GM12878 (cell line): ENCODE measurements around the gene NUMB. TPM values are rescaled to one million over a fixed set of nuclear protein-coding genes. Genes with fewer than 3 reads are reported as not detected.

Experiments used
- BACH1 ChIP-seq: fragments of 450-650 bp; IDR thresholded peaks from 2 replicates; pipeline ENCODE4 v1.6.1; 2017; ENCODE audit warnings: mild to moderate bottlenecking, borderline replicate concordance
- BRCA1 ChIP-seq: IDR thresholded peaks from 2 replicates; pipeline ENCODE4 v1.6.1; 2011; ENCODE audit warnings: low read depth, low read length, improper control_type of control experiment
- KAT2A ChIP-seq: conservative IDR thresholded peaks from 2 replicates; pipeline ENCODE4 v1.6.1; 2011; ENCODE audit warnings: low read depth, low read length; ENCODE audit not compliant: control insufficient read depth
- MLLT1 ChIP-seq: fragments of 450-650 bp; IDR thresholded peaks from 2 replicates; pipeline ENCODE4 v1.6.1; 2016; ENCODE audit warnings: mild to moderate bottlenecking
- NFIC ChIP-seq: IDR thresholded peaks from 2 replicates; pipeline ENCODE4 v1.6.1; 2012; ENCODE audit warnings: low read depth, mild to moderate bottlenecking, inconsistent platforms, low read length, moderate library complexity
- NR2C2 ChIP-seq: IDR thresholded peaks from 2 replicates; pipeline ENCODE4 v1.6.1; 2011; ENCODE audit warnings: borderline replicate concordance, low read depth; ENCODE audit not compliant: control insufficient read depth, insufficient read length
- POU2F2 ChIP-seq: IDR thresholded peaks from 3 replicates; pipeline ENCODE4 v1.6.1; 2011; ENCODE audit warnings: low read depth, mild to moderate bottlenecking, low read length, borderline replicate concordance
- RB1 ChIP-seq: fragments of 450-650 bp; formaldehyde crosslinking; IDR thresholded peaks from 2 replicates; pipeline ENCODE4 v1.6.1; 2017; ENCODE audit warnings: mild to moderate bottlenecking, borderline replicate concordance
- RELA ChIP-seq: fragments of 450-650 bp; IDR thresholded peaks from 2 replicates; pipeline ENCODE4 v1.8.0; 2014; ENCODE audit warnings: borderline replicate concordance; ENCODE audit not compliant: partially characterized antibody
- SREBF2 ChIP-seq: IDR thresholded peaks from 2 replicates; pipeline ENCODE4 v1.6.1; 2012; ENCODE audit warnings: mild to moderate bottlenecking, low read length
- TARDBP ChIP-seq: IDR thresholded peaks from 2 replicates; pipeline ENCODE4 v1.6.1; 2016; ENCODE audit warnings: borderline replicate concordance
- ZBED1 ChIP-seq: IDR thresholded peaks from 2 replicates; pipeline ENCODE4 v1.6.1; 2016; ENCODE audit warnings: borderline replicate concordance
- ZNF207 ChIP-seq: fragments of 450-650 bp; IDR thresholded peaks from 2 replicates; pipeline ENCODE4 v1.6.1; 2014; ENCODE audit warnings: antibody characterized with exemption, mild to moderate bottlenecking, borderline replicate concordance
- ZNF217 ChIP-seq: fragments of 450-650 bp; IDR thresholded peaks from 2 replicates; pipeline ENCODE4 v1.6.1; 2017; ENCODE audit warnings: antibody characterized with exemption, mild to moderate bottlenecking
- ZNF24 ChIP-seq: fragments of 450-650 bp; IDR thresholded peaks from 2 replicates; pipeline ENCODE4 v1.6.1; 2017; ENCODE audit warnings: antibody characterized with exemption, mild to moderate bottlenecking
- ZNF687 ChIP-seq: fragments of 450-650 bp; IDR thresholded peaks from 2 replicates; pipeline ENCODE4 v1.6.1; 2017; ENCODE audit warnings: mild to moderate bottlenecking, moderate library complexity
- polyA plus RNA-seq, 11 experiments: library from polyadenylated mRNA; depleted of rRNA in 4 of 11; unstranded in 6 of 11; stranded (reverse) in 5 of 11; fragments of >200 nt; fragmentation: Nextera tagmentation in 4 of 11; fragmentation: Illumina TruSeq in 1 of 11; extraction: Ambion mirVana in 4 of 11; extraction: Trizol in 1 of 11; gene quantifications; 1 replicate in 1 of 11; 2 replicates in 10 of 11; pipeline versions ENCODE4 v1.2.1 to v1.2.3, GENCODE V29; 2011 to 2016; ENCODE audit warnings: inconsistent platforms in 2 of 11, missing spikeins in 2 of 11, low read depth in 1 of 11
- total RNA-seq, 4 experiments: library from RNA; depleted of rRNA in 3 of 4; stranded (reverse); fragments of >200 nt in 3 of 4; fragmentation: Illumina TruSeq in 1 of 4; extraction: Trizol in 1 of 4; gene quantifications; 2 replicates each; pipeline versions ENCODE4 v1.2.1 to v1.2.3, GENCODE V29; 2013 to 2021
- TF ChIP-seq, protein P1 (sequence below): IDR thresholded peaks from 2 replicates; pipeline ENCODE4 v1.6.1; 2012; ENCODE audit warnings: low read depth, low read length, improper control_type of control experiment
- TF ChIP-seq, protein P2 (sequence below): fragments of 450-650 bp; formaldehyde crosslinking; IDR thresholded peaks from 2 replicates; pipeline ENCODE4 v1.4.0; 2022; ENCODE audit warnings: mild to moderate bottlenecking, moderate library complexity
- TF ChIP-seq, protein P3 (sequence below): IDR thresholded peaks from 2 replicates; pipeline ENCODE4 v1.6.1; 2011; ENCODE audit warnings: low read depth, low read length, improper control_type of control experiment, borderline replicate concordance

Gene NUMB
- total and polyA plus RNA-seq, 10 of the 15 experiments (the other 5 are each of a cell fraction or from before 2014, with no cell fraction given), result 22.0 to 147 (median 48.9) TPM

GRCh38 chr14:73491256-73492042 lies 33.1 kb upstream of the NUMB start (continued):
- TF ChIP-seq, protein P1, sequence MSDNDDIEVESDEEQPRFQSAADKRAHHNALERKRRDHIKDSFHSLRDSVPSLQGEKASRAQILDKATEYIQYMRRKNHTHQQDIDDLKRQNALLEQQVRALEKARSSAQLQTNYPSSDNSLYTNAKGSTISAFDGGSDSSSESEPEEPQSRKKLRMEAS, result no peak
- TF ChIP-seq, protein P2, sequence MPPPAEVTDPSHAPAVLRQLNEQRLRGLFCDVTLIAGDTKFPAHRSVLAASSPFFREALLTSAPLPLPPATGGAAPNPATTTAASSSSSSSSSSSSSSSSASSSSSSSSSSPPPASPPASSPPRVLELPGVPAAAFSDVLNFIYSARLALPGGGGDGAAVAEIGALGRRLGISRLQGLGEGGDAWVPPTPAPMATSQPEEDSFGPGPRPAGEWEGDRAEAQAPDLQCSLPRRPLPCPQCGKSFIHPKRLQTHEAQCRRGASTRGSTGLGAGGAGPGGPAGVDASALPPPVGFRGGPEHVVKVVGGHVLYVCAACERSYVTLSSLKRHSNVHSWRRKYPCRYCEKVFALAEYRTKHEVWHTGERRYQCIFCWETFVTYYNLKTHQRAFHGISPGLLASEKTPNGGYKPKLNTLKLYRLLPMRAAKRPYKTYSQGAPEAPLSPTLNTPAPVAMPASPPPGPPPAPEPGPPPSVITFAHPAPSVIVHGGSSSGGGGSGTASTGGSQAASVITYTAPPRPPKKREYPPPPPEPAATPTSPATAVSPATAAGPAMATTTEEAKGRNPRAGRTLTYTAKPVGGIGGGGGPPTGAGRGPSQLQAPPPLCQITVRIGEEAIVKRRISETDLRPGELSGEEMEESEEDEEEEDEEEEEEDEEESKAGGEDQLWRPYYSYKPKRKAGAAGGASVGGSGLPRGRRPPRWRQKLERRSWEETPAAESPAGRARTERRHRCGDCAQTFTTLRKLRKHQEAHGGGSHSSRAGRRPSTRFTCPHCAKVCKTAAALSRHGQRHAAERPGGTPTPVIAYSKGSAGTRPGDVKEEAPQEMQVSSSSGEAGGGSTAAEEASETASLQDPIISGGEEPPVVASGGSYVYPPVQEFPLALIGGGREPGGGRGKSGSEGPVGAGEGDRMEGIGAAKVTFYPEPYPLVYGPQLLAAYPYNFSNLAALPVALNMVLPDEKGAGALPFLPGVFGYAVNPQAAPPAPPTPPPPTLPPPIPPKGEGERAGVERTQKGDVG (CRISPR knock-in tag), result no peak
- no peak; the same call in 1 of the 2 replicates for TF ChIP-seq ZNF207
- TF ChIP-seq BRCA1, result no peak
- TF ChIP-seq SREBF2, result no peak
- no peak for TF ChIP-seq RELA
- 0 out of 2 replicates have a peak, but pooled peaks have one; percentile 27 for TF ChIP-seq ZNF24
- TF ChIP-seq MLLT1, result no peak
- no peak for TF ChIP-seq KAT2A
- TF ChIP-seq POU2F2, result no peak
- TF ChIP-seq ZNF687, result no peak; the same call in 1 of the 2 replicates
- TF ChIP-seq, protein P3, sequence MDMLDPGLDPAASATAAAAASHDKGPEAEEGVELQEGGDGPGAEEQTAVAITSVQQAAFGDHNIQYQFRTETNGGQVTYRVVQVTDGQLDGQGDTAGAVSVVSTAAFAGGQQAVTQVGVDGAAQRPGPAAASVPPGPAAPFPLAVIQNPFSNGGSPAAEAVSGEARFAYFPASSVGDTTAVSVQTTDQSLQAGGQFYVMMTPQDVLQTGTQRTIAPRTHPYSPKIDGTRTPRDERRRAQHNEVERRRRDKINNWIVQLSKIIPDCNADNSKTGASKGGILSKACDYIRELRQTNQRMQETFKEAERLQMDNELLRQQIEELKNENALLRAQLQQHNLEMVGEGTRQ, result no peak
- TF ChIP-seq NFIC, result no peak
- peak; percentile 16; the same call in 1 of the 2 replicates for TF ChIP-seq BACH1
- no peak; the same call in 1 of the 2 replicates for TF ChIP-seq RB1
- TF ChIP-seq NR2C2, result no peak
- no peak for TF ChIP-seq ZBED1
- TF ChIP-seq ZNF217, result no peak; the same call in 1 of the 2 replicates
- TF ChIP-seq TARDBP, result no peak
